Body of pancreas (tissue), 4 donors: ENCODE measurements around the gene SH3PXD2B. TPM values are rescaled to one million over a fixed set of nuclear protein-coding genes. Genes with fewer than 3 reads are reported as not detected.

Experiments used
- ATAC-seq: fragments of 150-250 bp; one replicate; pipeline ENCODE4 v1.9.1; 2016
- DNase-seq, 4 donors: peaks; one replicate each; pipeline ENCODE4 v3.0.0-alpha.2; 2019
- H3K27ac ChIP-seq, 4 donors: fragments of 200-600 bp; sonication (generic); 1 replicate in 3 of 4; 2 replicates in 1 of 4; pipeline versions ENCODE4 v1.5.1 to v1.6.1; 2016 to 2019; ENCODE audit warnings: mild to moderate bottlenecking in 1 of 4, mixed read lengths in 1 of 4, moderate library complexity in 1 of 4
- H3K27me3 ChIP-seq, 2 donors: fragments of 200-600 bp; sonication (generic); one replicate each; pipeline ENCODE4 v1.6.0; 2016; ENCODE audit warnings: mild to moderate bottlenecking in 1 of 2
- H3K36me3 ChIP-seq, 2 donors: fragments of 200-600 bp; sonication (generic); replicated peaks in 1 of 2; 2 replicates each; pipeline ENCODE4 v1.5.1; 2016; ENCODE audit warnings: low read depth in 2 of 2; ENCODE audit not compliant: insufficient read depth in 1 of 2
- H3K4me1 ChIP-seq: fragments of 200-600 bp; sonication (generic); one replicate; pipeline ENCODE4 v1.6.0; 2016
- H3K4me3 ChIP-seq, 2 donors: fragments of 200-600 bp; sonication (generic); 1 replicate in 1 of 2; 2 replicates in 1 of 2; pipeline ENCODE4 v1.5.1; 2016 to 2019
- H3K9me3 ChIP-seq, 3 donors: fragments of 200-600 bp; sonication (generic); 1 replicate in 2 of 3; 2 replicates in 1 of 3; pipeline ENCODE4 v1.5.1; 2016
- POLR2A ChIP-seq, 3 donors: fragments of 450-650 bp; IDR thresholded peaks; one replicate each; pipeline ENCODE4 v1.6.1; 2016; ENCODE audit warnings: antibody characterized with exemption in 3 of 3, mild to moderate bottlenecking in 2 of 3
- WGBS, 2 donors: methylation state at CpG; one replicate each; pipeline ENCODE4 v1.1.5; 2017; 5-methylcytosine and 5-hydroxymethylcytosine counted together
- intact Hi-C: fragments of 100-400 bp; cut with DNase I; formaldehyde crosslinking; loops from one replicate; pipeline ENCODE4 v1.15.1; 2023
- total RNA-seq, 2 donors: library from RNA; depleted of rRNA; stranded (reverse); fragments of >200 nt; gene quantifications; one replicate each; pipeline ENCODE4 v1.1.0, GENCODE V29; 2016
- TF ChIP-seq, protein P1 (sequence below), 7 experiments: fragments of 450-650 bp in 4 of 7; fragments of 200-600 bp in 3 of 7; sonication (generic) in 3 of 7; IDR thresholded peaks; one replicate each; pipeline ENCODE4 v1.5.1; 2016 to 2019; ENCODE audit warnings: antibody characterized with exemption in 7 of 7

Gene SH3PXD2B
- total RNA-seq, 2 donors from 2014 or later, result 9.9 to 16.9 TPM

DNA sequence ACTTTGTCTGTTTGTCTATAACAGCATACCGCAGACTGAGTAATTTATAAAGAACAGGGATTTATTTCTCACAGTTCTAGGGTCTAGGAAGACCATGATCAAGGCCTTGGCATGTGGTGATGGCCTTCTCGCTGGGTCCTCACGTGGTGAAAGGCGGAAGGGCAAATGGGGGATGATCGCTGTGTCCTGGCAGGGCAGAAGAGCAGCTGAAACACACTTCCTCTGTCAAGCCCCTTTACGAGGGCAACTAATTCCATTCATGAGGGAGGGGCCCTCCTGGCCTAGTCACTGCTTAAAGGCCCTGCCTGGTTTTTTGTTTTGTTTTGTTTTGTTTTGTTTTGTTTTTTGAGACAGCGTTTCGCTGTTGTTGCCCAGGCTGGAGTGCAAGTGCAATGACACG lies 128.9 kb downstream of the SH3PXD2B start:
- WGBS, 2 donors, result 85 to 98% methylated on average over 9 of the region's 9 CpGs
- DNase-seq (no peak), ATAC-seq (no peak)
- Histone ChIP-seq H3K4me1 (peaks cover 10% of the 10 kb centered on the region), H3K4me3 (no peak overlapping the region), H3K27me3 (no peaks in the 10 kb centered on the region), H3K9me3 (no peaks in the 10 kb centered on the region), H3K27ac (no peak overlapping the region), H3K36me3 (no peaks in the 10 kb centered on the region)
- intact Hi-C loops, result no loop called here
- TF ChIP-seq, protein P1, sequence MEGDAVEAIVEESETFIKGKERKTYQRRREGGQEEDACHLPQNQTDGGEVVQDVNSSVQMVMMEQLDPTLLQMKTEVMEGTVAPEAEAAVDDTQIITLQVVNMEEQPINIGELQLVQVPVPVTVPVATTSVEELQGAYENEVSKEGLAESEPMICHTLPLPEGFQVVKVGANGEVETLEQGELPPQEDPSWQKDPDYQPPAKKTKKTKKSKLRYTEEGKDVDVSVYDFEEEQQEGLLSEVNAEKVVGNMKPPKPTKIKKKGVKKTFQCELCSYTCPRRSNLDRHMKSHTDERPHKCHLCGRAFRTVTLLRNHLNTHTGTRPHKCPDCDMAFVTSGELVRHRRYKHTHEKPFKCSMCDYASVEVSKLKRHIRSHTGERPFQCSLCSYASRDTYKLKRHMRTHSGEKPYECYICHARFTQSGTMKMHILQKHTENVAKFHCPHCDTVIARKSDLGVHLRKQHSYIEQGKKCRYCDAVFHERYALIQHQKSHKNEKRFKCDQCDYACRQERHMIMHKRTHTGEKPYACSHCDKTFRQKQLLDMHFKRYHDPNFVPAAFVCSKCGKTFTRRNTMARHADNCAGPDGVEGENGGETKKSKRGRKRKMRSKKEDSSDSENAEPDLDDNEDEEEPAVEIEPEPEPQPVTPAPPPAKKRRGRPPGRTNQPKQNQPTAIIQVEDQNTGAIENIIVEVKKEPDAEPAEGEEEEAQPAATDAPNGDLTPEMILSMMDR (IDR thresholded peaks at IDR 0.05), result no peak
- no peak for TF ChIP-seq POLR2A (IDR thresholded peaks at IDR 0.05)

DNA sequence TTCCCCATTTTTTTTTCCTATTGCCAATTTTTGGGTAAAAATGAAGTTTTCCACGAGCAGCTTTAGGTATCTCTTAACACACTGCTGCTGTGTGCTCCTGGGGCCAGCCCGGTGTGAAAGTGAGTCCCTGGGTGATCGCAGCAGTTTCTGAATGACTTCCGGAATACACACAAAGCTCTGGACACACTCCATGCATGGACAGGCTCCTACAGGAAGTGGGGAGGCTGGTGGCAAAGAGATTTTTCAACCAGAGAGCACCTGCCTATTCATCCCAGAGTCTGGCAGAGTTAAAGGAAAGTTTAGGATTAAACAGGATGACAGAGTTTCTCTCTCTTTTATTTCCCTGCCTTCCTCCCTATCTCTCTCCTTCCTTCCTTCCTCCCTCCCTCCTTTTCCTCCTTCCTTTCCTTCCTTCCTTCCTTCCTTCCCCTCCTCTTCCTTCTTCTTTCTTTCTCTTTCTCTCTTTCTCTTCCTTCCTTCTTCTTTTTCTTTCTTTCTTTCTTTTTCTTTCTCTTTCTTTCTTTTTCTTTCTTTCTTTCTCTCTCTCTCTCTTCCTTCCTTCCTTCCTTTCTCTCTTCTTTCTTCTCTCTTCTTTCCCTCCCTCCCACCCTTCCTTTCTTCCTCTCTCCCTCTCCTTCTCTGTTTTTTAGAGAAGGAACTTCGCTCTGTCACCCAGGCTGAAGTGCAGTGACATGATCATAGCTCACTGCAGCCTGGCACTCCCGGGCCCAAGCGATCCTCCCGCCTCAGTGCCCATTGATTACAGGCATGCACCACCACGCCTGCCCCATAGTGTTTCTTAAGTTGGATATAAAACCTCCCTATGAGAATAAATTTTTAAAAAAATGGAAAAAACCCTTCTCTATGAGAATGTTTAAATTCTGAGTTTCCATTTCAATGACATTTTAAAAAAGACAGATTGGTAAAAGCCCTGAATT lies 132.0 kb downstream of the SH3PXD2B start:
- DNase-seq (peak; percentile 44 to 70 (median 64)), ATAC-seq (peak; percentile 88)
- Histone ChIP-seq H3K36me3 (no peaks in the 10 kb centered on the region), H3K27ac (peak overlapping the region; percentile 6 to 70 (median 50)), H3K9me3 (no peaks in the 10 kb centered on the region), H3K4me1 (peaks cover 10% of the 10 kb centered on the region), H3K4me3 (no peak overlapping the region), H3K27me3 (no peaks in the 10 kb centered on the region)
- WGBS, 2 donors, result 54 to 58% methylated on average over 9 of the region's 9 CpGs
- TF ChIP-seq, protein P1 (IDR thresholded peaks at IDR 0.05), result no peak
- TF ChIP-seq POLR2A (IDR thresholded peaks at IDR 0.05), result peak in 2 of 3 donors; percentile 31 to 39
- intact Hi-C loops, result no loop called here

DNA sequence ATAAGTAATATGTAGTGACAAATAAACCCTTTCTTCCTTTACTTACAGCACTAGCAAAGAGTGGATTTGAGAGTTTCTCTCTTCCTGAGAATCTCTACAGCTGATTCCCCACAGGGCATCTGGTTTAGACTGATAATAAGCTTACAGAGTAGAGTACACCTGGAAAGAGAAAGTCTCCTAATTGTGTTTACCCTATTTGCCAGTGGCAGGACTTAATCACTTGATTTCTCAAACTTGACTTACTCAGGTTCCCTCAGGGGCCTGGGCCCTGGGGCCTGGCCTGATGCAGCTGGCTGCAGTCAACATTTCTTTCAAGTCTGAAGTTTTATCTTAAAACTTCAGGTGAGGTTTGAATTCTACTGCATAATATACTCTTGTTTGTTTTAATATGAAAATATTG lies 132.7 kb downstream of the SH3PXD2B start:
- DNase-seq, result no peak
- H3K9me3 ChIP-seq, result no peaks in the 10 kb centered on the region
- H3K36me3 ChIP-seq, result no peaks in the 10 kb centered on the region
- intact Hi-C loops, result no loop called here
- peak overlapping the region; percentile 6 to 70 (median 50) for H3K27ac ChIP-seq
- no peak overlapping the region for H3K4me3 ChIP-seq
- H3K4me1 ChIP-seq, result peaks cover 10% of the 10 kb centered on the region
- H3K27me3 ChIP-seq, result no peaks in the 10 kb centered on the region
- peak; percentile 35 for ATAC-seq
- TF ChIP-seq POLR2A (IDR thresholded peaks at IDR 0.05), result no peak
- TF ChIP-seq, protein P1 (IDR thresholded peaks at IDR 0.05), result no peak

DNA sequence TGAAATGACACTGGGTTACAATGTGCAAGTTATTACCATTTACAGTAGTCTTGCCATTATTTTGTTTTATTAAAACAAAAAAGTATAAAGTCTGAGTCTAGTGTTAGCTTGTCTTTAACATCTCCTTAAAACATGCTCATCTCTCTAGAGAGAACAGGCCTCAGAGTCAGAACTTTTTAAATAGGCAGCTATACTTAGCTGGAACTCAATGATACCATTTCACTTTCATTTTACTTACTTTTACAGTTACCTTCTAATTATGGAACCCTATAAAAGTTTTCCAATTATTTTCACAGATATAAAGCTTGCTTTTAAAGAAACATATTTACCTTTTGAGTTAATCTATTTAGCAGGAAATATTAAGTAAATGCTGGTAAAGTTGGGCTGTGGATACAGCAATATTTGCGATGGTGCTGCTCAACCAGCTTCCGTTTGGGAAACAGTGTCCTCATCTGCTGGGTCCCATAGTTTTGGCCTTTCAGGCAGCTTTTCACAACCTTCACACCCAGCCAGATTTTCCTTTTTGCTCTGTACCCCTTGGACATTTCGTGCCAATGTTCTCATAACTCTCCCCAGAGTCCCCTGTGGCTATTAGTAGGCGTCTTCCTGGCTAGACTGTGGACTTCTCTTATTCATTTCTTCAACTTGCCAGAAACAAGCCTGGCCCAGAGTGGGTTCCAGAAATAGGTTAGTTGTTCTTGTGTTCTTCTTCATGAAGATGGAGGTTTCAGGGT lies 134.4 kb downstream of the SH3PXD2B start:
- WGBS, 2 donors, result 89 to 90% methylated on average over 4 of the region's 4 CpGs
- intact Hi-C loops, result no loop called here
- H3K4me1 ChIP-seq, result peaks cover 10% of the 10 kb centered on the region
- H3K9me3 ChIP-seq, result no peaks in the 10 kb centered on the region
- DNase-seq (no peak), ATAC-seq (no peak)
- no peak for TF ChIP-seq POLR2A (IDR thresholded peaks at IDR 0.05)
- TF ChIP-seq, protein P1 (IDR thresholded peaks at IDR 0.05), result no peak
- H3K4me3 ChIP-seq, result no peak overlapping the region
- H3K36me3 ChIP-seq, result no peaks in the 10 kb centered on the region
- H3K27me3 ChIP-seq, result no peaks in the 10 kb centered on the region
- no peak overlapping the region for H3K27ac ChIP-seq
